Measurements from ENCODE around the gene ZNF775. TPM values are rescaled to one million over a fixed set of nuclear protein-coding genes. Genes with fewer than 3 reads are reported as not detected.

Gene ZNF775
- total RNA-seq, 1 donor from 2014 or later, result 8.6 TPM

GRCh38 chr7:150357771-150358427 lies 21.2 kb upstream of the ZNF775 start:
- TF ChIP-seq CTCF (conservative IDR thresholded peaks at IDR 0.05; ENCODE audit: low read depth, low read length), result no peak
- DNase-seq (ENCODE audit: low read depth), result no peak
- H3K4me3 ChIP-seq (ENCODE audit: low read depth, low read length), result no peak overlapping the region

- DNase-seq (ENCODE audit: low read depth), result no peak
- H3K4me3 ChIP-seq (ENCODE audit: low read depth, low read length), result no peak overlapping the region
- no peak for TF ChIP-seq CTCF (conservative IDR thresholded peaks at IDR 0.05; ENCODE audit: low read depth, low read length)
These were observed 20.7 kb upstream of the ZNF775 start for GRCh38 chr7:150358433-150358832.

- H3K4me3 ChIP-seq (ENCODE audit: low read depth, low read length), result no peak overlapping the region
- TF ChIP-seq CTCF (conservative IDR thresholded peaks at IDR 0.05; ENCODE audit: low read depth, low read length), result no peak
- no peak for DNase-seq (ENCODE audit: low read depth)
These were observed 20.0 kb upstream of the ZNF775 start for GRCh38 chr7:150358988-150359621.

- no peak overlapping the region for H3K4me3 ChIP-seq (ENCODE audit: low read depth, low read length)
- no peak for TF ChIP-seq CTCF (conservative IDR thresholded peaks at IDR 0.05; ENCODE audit: low read depth, low read length)
- DNase-seq (ENCODE audit: low read depth), result no peak
These were observed 19.3 kb upstream of the ZNF775 start for GRCh38 chr7:150359622-150360362.

GRCh38 chr7:150360363-150361058 lies 18.6 kb upstream of the ZNF775 start:
- TF ChIP-seq CTCF (conservative IDR thresholded peaks at IDR 0.05; ENCODE audit: low read depth, low read length), result no peak
- H3K4me3 ChIP-seq (ENCODE audit: low read depth, low read length), result no peak overlapping the region
- no peak for DNase-seq (ENCODE audit: low read depth)

GRCh38 chr7:150361402-150361801 lies 17.7 kb upstream of the ZNF775 start:
- TF ChIP-seq CTCF (conservative IDR thresholded peaks at IDR 0.05; ENCODE audit: low read depth, low read length), result no peak
- H3K4me3 ChIP-seq (ENCODE audit: low read depth, low read length), result no peak overlapping the region
- no peak for DNase-seq (ENCODE audit: low read depth)

Measured in epithelial cell of proximal tubule (primary cell).